GM18505 (cell line): Measurements from ENCODE around the gene CPD.
"Not testable (repeated sequence)": the region's sequence is repeated elsewhere in the genome, so short reads cannot be mapped to it uniquely, and the experiment has no call there.

Experiments used
- ATAC-seq: cut with Tn5 transposase; IDR thresholded peaks from one replicate; pipeline ENCODE4 v1.9.1; 2021; ENCODE audit not compliant: unreplicated experiment
- POLR2A ChIP-seq: IDR thresholded peaks from 4 replicates; pipeline ENCODE4 v1.6.1; 2011; ENCODE audit warnings: borderline replicate concordance; ENCODE audit not compliant: insufficient read depth, insufficient read length; ENCODE audit errors: extremely low read depth

CPD gene

DNA sequence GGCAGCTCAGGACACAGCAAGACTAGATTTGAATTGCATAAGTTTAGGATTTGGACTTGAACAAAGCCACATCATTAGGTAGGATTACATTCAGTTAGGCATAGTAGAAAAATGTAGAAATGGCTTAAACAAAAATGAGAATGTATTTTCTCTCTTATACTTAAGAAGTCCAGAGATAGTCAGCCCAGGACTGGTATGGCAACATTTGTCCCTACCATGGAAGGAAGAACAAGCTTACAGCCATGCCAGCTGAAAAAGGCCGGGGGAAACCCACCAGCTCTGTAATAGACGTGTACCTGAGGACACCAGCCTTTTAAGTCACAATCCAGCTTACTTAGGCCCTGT is 33.7 kb upstream of the CPD start:
- no peak for ATAC-seq
- TF ChIP-seq POLR2A = no peak

DNA sequence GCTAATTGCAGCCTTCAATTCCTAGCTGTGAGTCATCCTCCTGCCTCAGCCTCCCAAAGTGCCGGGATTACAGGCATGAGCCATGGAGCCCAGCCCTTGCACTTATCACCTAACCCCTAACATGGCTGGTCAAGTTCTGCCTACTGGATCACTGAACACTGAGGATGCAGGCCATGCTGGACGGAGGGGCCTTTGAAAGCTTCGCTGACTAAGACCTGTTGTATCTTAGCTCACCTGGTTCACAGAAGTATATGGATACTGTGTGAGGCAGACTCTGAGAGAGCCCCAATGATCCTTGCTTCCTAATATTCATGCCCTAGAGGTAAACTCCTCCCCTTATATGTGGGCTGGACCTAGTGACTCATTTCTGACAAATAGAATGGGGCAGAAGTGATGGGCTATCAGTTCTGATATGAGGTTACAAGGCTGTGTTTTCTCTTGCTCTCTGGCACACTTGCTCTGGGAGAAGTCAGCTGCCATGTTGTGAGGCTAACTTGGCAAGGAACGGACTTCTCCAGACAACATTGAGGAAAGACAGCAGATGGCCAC is 33.1 kb upstream of the CPD start:
- TF ChIP-seq POLR2A = no peak

DNA sequence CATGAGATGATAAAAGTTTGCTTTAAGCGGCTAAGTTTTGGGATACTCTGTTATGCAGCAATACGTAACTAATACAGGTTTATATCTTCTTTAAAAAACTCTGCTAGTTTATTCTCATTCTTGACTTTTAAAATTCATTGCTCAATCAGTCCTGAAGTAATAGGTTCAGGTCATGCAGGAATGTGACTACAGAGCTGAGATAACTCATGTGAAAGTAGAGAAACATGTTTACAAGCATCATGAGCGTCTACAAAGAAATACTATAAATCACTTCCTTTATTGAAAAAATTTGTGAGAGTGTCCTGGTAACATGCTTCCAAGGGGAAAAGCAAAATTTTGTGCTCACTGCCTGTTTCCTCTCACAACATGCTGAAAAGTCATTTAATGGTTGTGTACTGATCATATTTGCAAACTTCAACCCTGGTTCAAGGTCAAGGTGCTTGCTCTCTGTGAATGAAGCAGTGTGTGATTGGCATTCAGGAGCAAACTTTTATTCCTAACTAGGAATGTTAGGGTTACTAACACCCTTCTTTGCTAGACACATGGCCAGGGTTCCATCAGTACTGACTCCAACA is 32.4 kb upstream of the CPD start:
- TF ChIP-seq POLR2A = no peak
- ATAC-seq = no peak

More for the DNA sequence above, 33.1 kb upstream of the CPD start:
- no peak for ATAC-seq

DNA sequence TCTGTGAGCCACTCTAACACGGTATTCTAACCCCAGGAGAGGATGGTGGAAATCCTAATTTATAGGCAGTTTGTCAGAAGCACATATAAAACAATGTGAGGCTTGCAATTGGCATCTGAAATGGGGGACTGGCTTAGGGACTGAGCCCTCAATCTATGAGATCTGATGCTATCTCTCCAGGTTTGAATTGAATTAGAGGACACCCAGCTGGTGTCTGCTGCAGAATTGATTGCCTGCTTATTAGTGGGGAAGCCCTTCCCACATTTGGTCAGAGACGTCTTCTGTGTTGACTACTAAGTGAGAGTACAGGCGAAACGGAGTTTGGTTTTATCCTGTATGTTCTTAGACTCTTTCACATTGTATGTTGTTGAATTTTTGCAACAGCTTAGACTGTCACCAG is 31.2 kb upstream of the CPD start:
- no peak for ATAC-seq

GRCh38 chr17:30349252-30349651 is 29.5 kb upstream of the CPD start:
- no peak for TF ChIP-seq POLR2A
- no peak for ATAC-seq

More for the DNA sequence above, 31.2 kb upstream of the CPD start:
- no peak for TF ChIP-seq POLR2A

- not testable (repeated sequence) for ATAC-seq
These were observed 27.5 kb upstream of the CPD start for GRCh38 chr17:30351263-30351662.

DNA sequence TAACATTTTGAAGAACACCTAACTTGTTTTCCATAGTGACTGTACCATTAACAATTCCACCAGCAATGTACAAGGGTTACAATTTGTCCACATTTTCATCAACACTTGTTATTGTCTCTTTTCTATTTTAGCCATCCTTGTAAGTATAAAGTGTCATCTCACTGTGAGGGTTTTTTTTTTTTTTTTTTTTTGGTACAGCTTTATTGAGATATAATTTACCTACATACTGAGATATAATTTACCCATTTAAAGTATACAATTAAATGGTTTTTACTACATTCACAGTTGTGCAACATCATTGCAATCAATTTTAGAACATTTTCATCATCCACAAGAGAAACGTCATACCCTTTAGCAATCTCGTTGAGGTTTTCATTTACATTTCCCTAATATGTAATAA is 27.0 kb upstream of the CPD start:
- ATAC-seq = no peak
- no peak for TF ChIP-seq POLR2A

- ATAC-seq = no peak
- no peak for TF ChIP-seq POLR2A
These were observed 26.4 kb upstream of the CPD start for GRCh38 chr17:30352240-30352814.

DNA sequence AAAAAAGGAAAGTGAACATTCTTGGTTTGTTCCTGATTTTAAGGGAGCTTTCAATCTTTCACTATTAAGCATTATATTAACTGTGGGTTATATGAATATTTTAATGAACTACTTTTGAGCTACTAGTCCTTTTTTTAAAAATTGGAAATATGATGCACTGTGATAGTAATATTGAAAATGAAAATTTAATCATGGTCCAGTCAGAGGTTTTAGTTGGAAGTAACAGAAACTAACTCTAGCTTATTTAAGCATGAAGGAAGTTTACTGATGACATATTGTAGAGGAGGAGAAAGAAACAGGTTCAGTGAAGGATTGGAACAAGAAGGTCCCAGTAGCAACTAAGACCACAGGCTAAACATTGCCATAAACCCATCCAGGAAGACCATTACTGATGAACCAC is 24.0 kb upstream of the CPD start:
- no peak for ATAC-seq
- no peak for TF ChIP-seq POLR2A

- no peak for ATAC-seq
- TF ChIP-seq POLR2A = no peak
These were observed 21.3 kb upstream of the CPD start for GRCh38 chr17:30357476-30357875.

- TF ChIP-seq POLR2A = no peak
- ATAC-seq = no peak
These were observed 20.5 kb upstream of the CPD start for GRCh38 chr17:30358055-30358760.

- no peak for ATAC-seq
- TF ChIP-seq POLR2A = no peak
These were observed 18.5 kb upstream of the CPD start for GRCh38 chr17:30360086-30360808.

- no peak for ATAC-seq
- no peak for TF ChIP-seq POLR2A
These were observed 16.9 kb upstream of the CPD start for GRCh38 chr17:30361766-30362279.
